Muscle of leg (tissue), 11 donors: ENCODE data around the gene HYAL2. TPM values are rescaled to one million over a fixed set of nuclear protein-coding genes. Genes with fewer than 3 reads are reported as not detected.
"Not testable (repeated sequence)": the region's sequence is repeated elsewhere in the genome, so short reads cannot be mapped to it uniquely, and the experiment has no call there.

Experiments
- DNase-seq: peaks from one replicate; pipeline ENCODE4 v3.0.0; 2013
- H3K27ac ChIP-seq: one replicate; pipeline ENCODE4 v1.5.1; 2013; ENCODE audit warnings: mild to moderate bottlenecking, low read length, control low read depth
- H3K27me3 ChIP-seq: one replicate; pipeline ENCODE4 v1.6.1; 2013; ENCODE audit warnings: low read length; ENCODE audit not compliant: control insufficient read depth, insufficient read depth
- H3K36me3 ChIP-seq: one replicate; pipeline ENCODE4 v1.6.1; 2013; ENCODE audit warnings: low read length; ENCODE audit not compliant: control insufficient read depth, insufficient read depth
- H3K4me1 ChIP-seq: one replicate; pipeline ENCODE4 v1.6.1; 2013; ENCODE audit warnings: low read length; ENCODE audit not compliant: control insufficient read depth, insufficient read depth
- H3K4me3 ChIP-seq: one replicate; pipeline ENCODE4 v1.5.1; 2013; ENCODE audit warnings: low read length, control low read depth
- H3K9me3 ChIP-seq: replicated peaks from 2 replicates; pipeline ENCODE4 v1.6.1; 2013; ENCODE audit warnings: low read depth, low read length; ENCODE audit not compliant: control insufficient read depth
- WGBS: methylation state at CpG from one replicate; pipeline ENCODE4 v1.1.5; 2013; ENCODE audit warnings: missing lambda C conversion rate; ENCODE audit not compliant: insufficient coverage; 5-methylcytosine and 5-hydroxymethylcytosine counted together
- polyA plus RNA-seq, 8 donors: library from polyadenylated mRNA; unstranded; fragments of 120-200 nt; gene quantifications; one replicate each; pipeline versions ENCODE4 v1.2.1 to v1.2.3, GENCODE V29; 2013; ENCODE audit warnings: inconsistent platforms in 1 of 8, low replicate concordance in 1 of 8; ENCODE audit not compliant: insufficient read length in 8 of 8, insufficient read depth in 1 of 8
- total RNA-seq: library from RNA; stranded (reverse); fragments of 120-200 nt; gene quantifications from one replicate; pipeline ENCODE4 v1.2.4, GENCODE V29; 2013

HYAL2 gene
- total and polyA plus RNA-seq, 9 donors = 34.3 to 51.6 (median 47.7) TPM

GRCh38 chr3:50316657-50317242 lies 5.8 kb downstream of the HYAL2 start:
- DNase-seq = no peak

GRCh38 chr3:50314816-50315215 lies 7.7 kb downstream of the HYAL2 start:
- Histone ChIP-seq H3K9me3 (no peaks in the 10 kb centered on the region), H3K27me3 (no peaks in the 10 kb centered on the region), H3K4me1 (peaks cover 26% of the 10 kb centered on the region), H3K4me3 (no peak overlapping the region), H3K36me3 (peaks cover 50% of the 10 kb centered on the region), H3K27ac (no peak overlapping the region)
- 100% methylated on average over 2 of the region's 4 CpGs for WGBS
- no peak for DNase-seq

More at GRCh38 chr3:50316657-50317242, 5.8 kb downstream of the HYAL2 start:
- Histone ChIP-seq H3K4me3 (no peak overlapping the region), H3K9me3 (no peaks in the 10 kb centered on the region), H3K27ac (no peak overlapping the region), H3K36me3 (peaks cover 52% of the 10 kb centered on the region), H3K27me3 (no peaks in the 10 kb centered on the region), H3K4me1 (peaks cover 37% of the 10 kb centered on the region)
- 63% methylated on average over 7 of the region's 9 CpGs for whole genome bisulfite sequencing

- no peaks in the 10 kb centered on the region for H3K9me3 ChIP-seq
- no peak overlapping the region for H3K4me3 ChIP-seq
- no peak overlapping the region for H3K27ac ChIP-seq
- WGBS = 83% methylated on average over 3 of the region's 3 CpGs
- no peak for DNase-seq
- H3K4me1 ChIP-seq = peaks cover 22% of the 10 kb centered on the region
- no peaks in the 10 kb centered on the region for H3K27me3 ChIP-seq
- peaks cover 48% of the 10 kb centered on the region for H3K36me3 ChIP-seq
Measured at GRCh38 chr3:50314342-50314741, 8.2 kb downstream of the HYAL2 start.

- H3K27me3 ChIP-seq, H3K4me1 ChIP-seq, H3K27ac ChIP-seq, DNase-seq, H3K9me3 ChIP-seq, H3K4me3 ChIP-seq: not testable (repeated sequence)
- WGBS = no CpG with 5 or more reads among the region's 32 CpGs
- peaks cover 25% of the 10 kb centered on the region for H3K36me3 ChIP-seq
Measured at GRCh38 chr3:50312041-50312440, 10.5 kb downstream of the HYAL2 start.

- Histone ChIP-seq H3K36me3 (peaks cover 3% of the 10 kb centered on the region), H3K4me3 (no peak overlapping the region), H3K4me1 (peaks cover 33% of the 10 kb centered on the region), H3K27me3 (no peaks in the 10 kb centered on the region), H3K9me3 (peaks cover 5% of the 10 kb centered on the region), H3K27ac (no peak overlapping the region)
- peak; percentile 7 for DNase-seq
Measured at GRCh38 chr3:50304601-50305000, 17.9 kb downstream of the HYAL2 start.

- peak; percentile 83 for DNase-seq
- no peaks in the 10 kb centered on the region for H3K36me3 ChIP-seq
- H3K27me3 ChIP-seq = no peaks in the 10 kb centered on the region
- WGBS = 36% methylated on average over 8 of the region's 14 CpGs
- peaks cover 5% of the 10 kb centered on the region for H3K9me3 ChIP-seq
- no peak within 1 kb of the TSS for H3K4me3 ChIP-seq
- peaks cover 42% of the 10 kb centered on the region for H3K4me1 ChIP-seq
- peak within 1 kb of the TSS; percentile 65 for H3K27ac ChIP-seq
Measured at GRCh38 chr3:50303013-50303815, 19.3 kb downstream of the HYAL2 start, which contains the start of gene HYAL1. Gene HYAL1, minus strand, starts transcription at chr3:50303574. Its CDS starts 618 bp downstream, at chr3:50302956.

- peaks cover 43% of the 10 kb centered on the region for H3K4me1 ChIP-seq
- 83% methylated on average over 32 of the region's 32 CpGs for WGBS
Measured at GRCh38 chr3:50302095-50303012, 20.2 kb downstream of the HYAL2 start.

GRCh38 chr3:50300681-50301254 lies 21.8 kb downstream of the HYAL2 start:
- 83% methylated on average over 5 of the region's 6 CpGs for WGBS
- peaks cover 43% of the 10 kb centered on the region for H3K4me1 ChIP-seq
- peaks cover 7% of the 10 kb centered on the region for H3K36me3 ChIP-seq
- no peaks in the 10 kb centered on the region for H3K27me3 ChIP-seq
- H3K27ac ChIP-seq = peak overlapping the region; percentile 86
- H3K9me3 ChIP-seq = no peaks in the 10 kb centered on the region
- no peak overlapping the region for H3K4me3 ChIP-seq
- peak; percentile 31 for DNase-seq

More at GRCh38 chr3:50302095-50303012, 20.2 kb downstream of the HYAL2 start:
- peak overlapping the region; percentile 65 for H3K27ac ChIP-seq
- H3K36me3 ChIP-seq = peaks cover 3% of the 10 kb centered on the region
- no peak overlapping the region for H3K4me3 ChIP-seq
- no peaks in the 10 kb centered on the region for H3K27me3 ChIP-seq
- H3K9me3 ChIP-seq = no peaks in the 10 kb centered on the region
- peak; percentile 22 for DNase-seq

GRCh38 chr3:50299929-50300680 lies 22.4 kb downstream of the HYAL2 start:
- H3K4me1 ChIP-seq = peaks cover 43% of the 10 kb centered on the region

More at GRCh38 chr3:50299929-50300680, 22.4 kb downstream of the HYAL2 start:
- Histone ChIP-seq H3K9me3 (no peaks in the 10 kb centered on the region), H3K4me3 (peak overlapping the region; percentile 50), H3K27ac (peak overlapping the region; percentile 86), H3K27me3 (no peaks in the 10 kb centered on the region), H3K36me3 (peaks cover 7% of the 10 kb centered on the region)
- DNase-seq = peak; percentile 68
- 48% methylated on average over 12 of the region's 12 CpGs for WGBS
